GM21786 (cell line): ENCODE results near the gene PTPN20.
A peak's percentile ranks its signal among the peaks of the same experiment; 100 is the strongest.

Source experiments
- ATAC-seq: cut with Tn5 transposase; IDR thresholded peaks from one replicate; pipeline ENCODE4 v1.9.1; 2021; ENCODE audit not compliant: unreplicated experiment

PTPN20 gene

DNA sequence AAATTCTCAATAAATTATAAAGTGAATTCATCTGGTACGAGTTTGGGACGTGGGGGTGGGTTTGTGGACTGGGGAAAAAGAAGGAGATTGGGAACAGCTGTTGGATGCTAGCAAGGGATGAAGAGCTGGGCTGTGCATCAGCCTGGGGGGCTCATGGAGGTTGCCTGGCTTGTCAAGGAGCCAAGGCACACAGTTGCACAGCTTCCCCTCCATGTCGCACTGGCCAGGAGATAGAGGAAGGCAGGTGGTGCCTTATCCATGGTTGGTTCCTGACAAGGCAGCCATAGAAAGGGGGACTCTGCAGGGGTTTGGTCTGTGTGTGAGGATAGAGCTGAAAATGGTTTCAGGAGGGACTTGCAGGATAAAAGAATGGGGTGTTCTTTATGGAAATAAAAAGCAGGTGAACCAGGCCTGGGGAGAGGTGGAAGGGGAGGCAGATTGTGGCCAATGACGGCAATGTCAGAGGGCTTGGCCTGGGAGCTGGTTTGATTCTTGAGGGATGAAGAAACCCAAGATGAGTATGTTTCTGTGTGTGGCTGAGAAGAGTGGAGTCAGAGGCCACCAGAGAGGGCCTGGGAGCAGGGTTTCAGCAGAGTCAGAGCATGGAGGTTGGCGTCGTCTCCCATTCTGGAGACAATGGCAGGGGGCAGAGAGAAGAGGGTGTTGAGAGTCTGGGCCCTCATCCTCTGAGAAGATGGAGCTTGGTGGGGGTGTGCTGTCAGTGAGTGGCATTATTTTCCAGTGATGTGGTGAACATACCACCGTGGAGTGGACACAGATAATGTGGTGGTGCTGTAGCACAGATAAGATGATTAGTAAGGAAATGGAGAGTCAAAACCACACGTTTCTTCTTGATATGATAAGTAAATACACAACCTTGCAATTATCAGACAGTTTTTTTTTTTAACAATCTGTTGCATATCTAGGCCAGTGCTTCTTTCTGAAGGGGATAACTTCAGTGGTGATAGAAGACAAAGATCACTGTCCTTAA is 108.2 kb downstream of the PTPN20 start:
- ATAC-seq, result no peak

DNA sequence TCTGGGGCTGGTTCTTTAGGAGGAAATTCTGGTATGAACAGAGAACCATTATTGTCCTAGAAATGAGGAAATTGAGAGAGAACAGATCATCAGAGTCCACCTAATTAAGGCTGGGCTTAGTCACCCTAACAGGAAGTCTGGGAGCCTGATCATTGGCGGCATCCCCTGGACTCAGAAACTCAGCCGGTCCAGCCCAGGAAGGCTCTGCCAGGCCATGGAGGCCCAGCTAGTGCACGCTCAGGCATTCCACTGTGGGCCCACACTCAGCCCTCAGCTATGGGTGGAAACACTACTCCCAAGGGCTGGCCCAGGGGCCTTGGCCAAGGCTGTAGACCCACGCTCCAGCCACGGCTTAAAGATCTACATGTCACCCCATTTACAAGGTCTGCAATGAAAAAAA is 109.2 kb downstream of the PTPN20 start:
- ATAC-seq, result no peak

GRCh38 chr10:47021850-47022249 is 110.6 kb downstream of the PTPN20 start:
- no peak for ATAC-seq

- no peak for ATAC-seq
Observed at GRCh38 chr10:47022311-47023131, 111.3 kb downstream of the PTPN20 start.

- ATAC-seq, result no peak
Observed at GRCh38 chr10:47023237-47024045, 112.2 kb downstream of the PTPN20 start.

DNA sequence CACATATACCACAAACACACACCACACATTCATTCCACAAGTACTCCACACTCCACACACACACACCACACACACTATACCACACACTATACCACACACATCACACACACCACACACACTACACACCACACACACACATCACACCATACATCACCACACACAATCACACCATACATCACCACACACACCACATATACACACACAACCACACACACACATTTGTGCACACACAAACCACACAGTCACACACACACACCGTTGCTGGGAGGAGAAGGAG is 112.8 kb downstream of the PTPN20 start:
- ATAC-seq, result no peak

DNA sequence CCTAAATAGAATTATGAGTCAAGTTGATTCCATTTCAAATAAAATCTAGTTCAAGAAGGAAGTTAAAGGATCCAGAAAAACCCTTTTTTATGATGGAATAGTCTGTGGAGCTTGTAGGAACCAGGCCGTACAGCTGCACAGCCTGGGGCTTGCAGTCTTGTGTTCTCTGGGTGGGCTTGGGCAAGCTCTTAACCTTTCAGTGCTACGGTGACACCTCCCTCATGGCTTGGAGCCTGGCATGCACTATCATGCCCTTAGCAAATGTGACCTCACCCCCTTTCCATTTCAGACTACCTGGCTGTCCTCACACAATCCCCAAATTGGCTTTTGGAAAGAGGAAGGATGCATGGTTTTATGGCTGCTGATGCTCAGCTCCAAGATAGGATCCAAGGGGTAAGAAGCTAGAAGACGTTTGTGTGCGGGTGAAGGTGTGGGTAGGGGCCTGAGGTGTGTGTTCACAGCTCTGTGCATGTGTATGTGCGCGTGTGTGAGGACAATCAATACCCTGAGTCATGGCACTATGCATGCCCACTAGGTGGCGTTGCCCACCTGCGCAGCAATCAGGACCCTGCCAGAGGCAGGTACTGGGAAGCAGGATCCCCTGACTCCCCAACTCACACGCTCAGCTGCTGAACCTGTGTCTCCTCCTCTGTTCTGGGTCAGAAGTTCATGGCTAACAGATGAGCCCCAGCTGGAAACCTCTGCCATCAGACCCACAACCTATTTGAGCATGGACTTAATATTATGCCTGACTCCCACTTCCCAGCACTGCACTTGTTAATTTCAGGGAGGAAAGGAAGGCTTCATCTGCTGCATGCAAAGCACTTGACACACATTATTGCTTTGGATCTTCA is 113.4 kb downstream of the PTPN20 start:
- peak; percentile 69 for ATAC-seq

DNA sequence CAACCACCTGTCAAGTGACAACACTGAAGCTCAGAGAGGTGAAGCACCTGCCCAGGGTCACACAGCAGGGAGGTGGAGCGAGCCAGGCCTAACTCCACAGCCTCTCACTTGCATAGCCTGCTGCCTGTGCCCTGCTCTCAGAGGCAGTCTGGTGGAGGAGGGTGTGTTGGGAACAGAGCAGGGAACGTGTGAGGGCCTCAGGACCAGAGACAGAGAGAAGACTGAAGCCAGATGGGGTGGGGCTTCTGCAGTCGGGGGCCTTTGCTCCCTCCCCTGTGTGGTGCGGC is 114.0 kb downstream of the PTPN20 start:
- no peak for ATAC-seq

DNA sequence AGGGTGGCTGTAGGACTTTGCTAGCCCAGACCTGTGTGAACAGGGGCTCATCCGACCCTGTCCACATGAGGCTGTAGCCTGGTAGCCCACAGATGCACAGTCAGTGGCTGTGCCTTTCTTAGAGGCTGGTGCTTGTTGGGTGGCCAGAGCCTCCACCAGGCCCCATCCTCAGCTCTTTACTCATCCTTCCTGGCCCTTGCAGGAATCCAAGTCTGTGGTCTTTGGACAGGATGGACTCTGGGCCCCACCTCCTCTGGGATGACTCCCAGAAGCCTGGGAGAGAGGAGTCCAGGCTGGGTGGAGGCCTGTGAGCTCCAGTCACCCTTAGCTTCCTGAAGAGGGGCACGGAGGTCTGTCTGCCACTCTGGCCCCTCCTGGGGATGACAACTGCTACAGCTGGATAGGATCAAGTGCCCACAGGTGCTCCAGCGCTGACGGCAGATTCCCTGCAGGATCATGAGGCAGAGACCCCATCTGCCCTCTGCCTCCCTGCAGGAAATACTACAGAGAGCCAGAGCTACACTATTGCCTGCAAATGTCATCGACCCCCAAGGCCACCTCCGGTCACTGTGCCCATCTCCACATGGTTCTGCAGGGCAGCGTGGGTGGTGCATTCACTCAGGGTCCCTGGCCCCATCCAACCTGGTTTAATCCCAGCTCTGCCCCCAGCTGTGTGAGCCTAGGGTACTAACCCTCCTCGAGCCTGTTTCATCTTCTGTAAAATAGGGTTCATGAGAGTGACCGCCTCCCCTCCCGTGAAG is 114.5 kb downstream of the PTPN20 start:
- no peak for ATAC-seq

DNA sequence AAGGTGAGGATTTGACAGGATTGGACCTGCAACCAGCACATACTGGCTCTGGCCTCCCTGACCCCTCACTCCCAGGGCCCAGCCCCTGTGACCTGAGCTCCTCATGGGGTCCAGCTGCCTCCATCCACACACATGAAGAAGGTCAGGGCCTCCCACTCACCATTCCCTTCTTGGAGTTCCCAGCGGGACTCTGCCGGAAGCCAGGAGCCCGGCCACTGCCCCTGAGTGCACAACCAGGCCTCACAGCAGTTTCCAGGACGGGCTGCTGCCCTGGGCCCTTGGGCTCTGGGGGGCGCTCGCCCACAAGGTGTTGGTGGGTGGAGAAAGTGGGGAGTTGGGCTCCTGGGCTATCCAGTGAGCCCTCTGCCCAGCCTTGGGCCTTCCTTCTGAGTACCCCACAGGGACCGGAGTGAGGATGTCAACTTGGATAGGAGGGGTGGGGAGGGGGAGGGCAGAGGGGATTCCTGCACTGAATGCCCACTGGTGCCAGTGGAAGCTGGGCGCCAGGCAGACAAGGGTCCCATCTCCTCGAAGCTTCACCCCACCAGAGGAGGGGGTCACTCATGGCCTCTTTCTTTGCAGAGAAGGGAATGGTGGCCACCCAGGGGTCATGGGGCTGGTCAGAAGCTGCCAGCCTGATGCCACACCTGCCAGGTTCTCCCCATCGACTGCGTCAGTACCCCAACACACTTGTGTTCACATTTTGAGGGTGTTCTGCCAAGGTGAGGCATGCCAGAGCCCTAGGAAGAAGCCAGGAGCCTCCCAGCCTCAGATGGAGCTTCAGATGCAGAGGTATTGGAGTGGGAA is 115.3 kb downstream of the PTPN20 start:
- no peak for ATAC-seq

GRCh38 chr10:47027108-47027783 is 116.0 kb downstream of the PTPN20 start:
- no peak for ATAC-seq

DNA sequence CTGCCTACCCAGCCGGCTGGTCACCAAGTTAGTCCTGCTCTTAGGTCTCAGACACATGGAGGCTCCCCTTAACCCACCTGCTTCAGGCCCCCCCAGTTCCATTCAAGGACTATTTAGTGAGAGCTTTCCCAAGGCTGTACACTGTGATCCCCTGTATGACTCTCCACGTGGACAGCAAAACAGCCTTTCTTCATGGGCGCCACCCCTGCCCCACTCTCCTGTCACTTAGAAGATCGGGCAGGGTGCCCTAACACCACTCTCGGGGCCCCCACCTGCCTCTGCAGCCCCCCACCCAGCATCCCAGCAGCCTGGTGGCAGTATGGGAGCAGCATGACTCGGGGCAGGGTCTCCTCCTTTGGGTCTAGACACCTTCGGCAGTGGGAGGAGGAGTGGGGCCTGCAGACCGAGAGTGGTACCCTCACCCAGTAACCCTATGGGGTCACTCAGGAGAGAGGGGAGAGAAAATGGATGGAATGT is 116.6 kb downstream of the PTPN20 start:
- no peak for ATAC-seq

GRCh38 chr10:47028466-47028865 is 117.2 kb downstream of the PTPN20 start:
- ATAC-seq, result no peak

- no peak for ATAC-seq
Observed at GRCh38 chr10:47029181-47030009, 118.2 kb downstream of the PTPN20 start.

GRCh38 chr10:47030191-47030703 is 119.0 kb downstream of the PTPN20 start:
- ATAC-seq, result no peak

DNA sequence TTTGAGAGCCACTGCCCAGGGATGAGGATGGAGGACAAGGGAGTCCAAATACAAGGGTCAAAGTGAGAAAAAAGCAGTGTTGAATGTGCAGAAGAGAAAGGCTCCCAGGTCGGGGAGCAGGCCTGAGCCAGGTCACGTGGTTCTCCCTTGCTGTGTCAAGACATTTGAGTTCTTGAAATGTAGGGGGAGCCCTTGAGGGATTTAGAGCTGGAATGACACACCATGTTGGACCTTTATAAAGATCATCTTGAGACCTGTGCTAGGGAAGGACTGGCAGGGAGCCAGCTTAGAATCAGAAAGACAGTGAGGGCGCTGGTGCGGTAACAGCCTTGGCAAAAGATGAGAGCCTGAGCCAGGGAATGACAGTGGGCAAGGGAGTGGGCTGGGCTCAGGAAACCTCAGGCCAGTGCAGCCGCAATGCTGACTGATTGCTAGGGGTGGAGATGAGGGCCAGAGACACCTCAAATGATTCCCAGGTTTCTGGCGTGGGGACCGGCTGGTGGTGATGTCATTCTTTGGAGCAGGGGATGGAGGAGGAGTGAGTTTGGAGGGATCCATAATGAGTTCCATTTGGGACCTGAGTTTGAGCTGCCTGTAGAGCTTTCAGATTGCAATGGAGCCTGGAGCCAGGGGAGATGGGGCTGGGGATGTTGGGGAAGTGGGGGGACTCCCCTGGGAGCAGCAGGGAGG is 120.1 kb downstream of the PTPN20 start:
- ATAC-seq, result no peak
